Hair follicular keratinocyte (primary cell): ENCODE results near the gene EVA1A. TPM values are rescaled to one million over a fixed set of nuclear protein-coding genes. Genes with fewer than 3 reads are reported as not detected.

Experiments used
- total RNA-seq: library from RNA; depleted of rRNA; stranded (reverse); fragments of >200 nt; gene quantifications from 2 replicates; pipeline ENCODE4 v1.2.3, GENCODE V29; 2015

Gene EVA1A, protein sequence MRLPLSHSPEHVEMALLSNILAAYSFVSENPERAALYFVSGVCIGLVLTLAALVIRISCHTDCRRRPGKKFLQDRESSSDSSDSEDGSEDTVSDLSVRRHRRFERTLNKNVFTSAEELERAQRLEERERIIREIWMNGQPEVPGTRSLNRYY
- total RNA-seq = 33.5 and 56.0 TPM in 2 replicates

GRCh38 chr2:75560768-75561565 lies at the start of gene EVA1A:
TSS of gene EVA1A (minus strand) at chr2:75560939. CDS start at chr2:75518140, 42,799 bp downstream.

Other genes starting within 250 kb of the EVA1A start
- gene MRPL19, start 85.8 kb upstream of the EVA1A start, total RNA-seq = 48.2 and 88.4 TPM in 2 replicates
- gene GCFC2, start 150.0 kb upstream of the EVA1A start, total RNA-seq = 16.9 and 18.2 TPM in 2 replicates